Neural progenitor cell (in vitro differentiated cells): ENCODE data around the gene SLC25A13. TPM values are rescaled to one million over a fixed set of nuclear protein-coding genes. Genes with fewer than 3 reads are reported as not detected.

Source experiments
- DNase-seq: peaks from one replicate; pipeline ENCODE4 v3.0.0-alpha.2; 2016; ENCODE audit warnings: low spot score
- H2AFZ ChIP-seq: fragments of 200-600 bp; sonication (generic); replicated peaks from 2 replicates; pipeline ENCODE4 v1.6.1; 2016; ENCODE audit warnings: antibody characterized with exemption
- H3F3A ChIP-seq: fragments of 200-600 bp; sonication (generic); 2 replicates; pipeline ENCODE4 v1.6.1; 2016; ENCODE audit warnings: antibody characterized with exemption, low read depth
- H3K27ac ChIP-seq: fragments of 200-600 bp; sonication (generic); 2 replicates; pipeline ENCODE4 v1.5.1; 2016; ENCODE audit warnings: mild to moderate bottlenecking
- H3K27me3 ChIP-seq: fragments of 200-600 bp; sonication (generic); 2 replicates; pipeline ENCODE4 v1.6.1; 2016; ENCODE audit warnings: mild to moderate bottlenecking, moderate library complexity
- H3K36me3 ChIP-seq: fragments of 200-600 bp; sonication (generic); 2 replicates; pipeline ENCODE4 v1.5.1; 2016
- H3K4me1 ChIP-seq: fragments of 200-600 bp; sonication (generic); 2 replicates; pipeline ENCODE4 v1.6.1; 2016; ENCODE audit warnings: mixed run types
- H3K4me2 ChIP-seq: fragments of 200-600 bp; sonication (generic); 2 replicates; pipeline ENCODE4 v1.6.1; 2016
- H3K4me3 ChIP-seq: fragments of 200-600 bp; sonication (generic); 2 replicates; pipeline ENCODE4 v1.5.1; 2016
- H3K79me2 ChIP-seq: fragments of 200-600 bp; sonication (generic); 2 replicates; pipeline ENCODE4 v1.6.1; 2016; ENCODE audit warnings: low read depth
- H3K9ac ChIP-seq: fragments of 200-600 bp; sonication (generic); 2 replicates; pipeline ENCODE4 v1.6.1; 2016
- H3K9me3 ChIP-seq: fragments of 200-600 bp; sonication (generic); 2 replicates; pipeline ENCODE4 v1.5.1; 2016; ENCODE audit warnings: low read depth
- H4K20me1 ChIP-seq: fragments of 200-600 bp; sonication (generic); 2 replicates; pipeline ENCODE4 v1.6.1; 2016; ENCODE audit warnings: low read depth
- H3K27ac Mint-ChIP-seq: 3 replicates; pipeline ENCODE4 v1.8.0; 2021; ENCODE audit warnings: mixed read lengths
- H3K27me3 Mint-ChIP-seq: 2 replicates; pipeline ENCODE4 v1.8.0; 2022; ENCODE audit warnings: low read depth, mild to moderate bottlenecking, inconsistent platforms, moderate library complexity, mixed read lengths; ENCODE audit not compliant: insufficient read depth
- H3K36me3 Mint-ChIP-seq: 3 replicates; pipeline ENCODE4 v1.8.0; 2021; ENCODE audit warnings: mixed read lengths
- H3K4me1 Mint-ChIP-seq: 3 replicates; pipeline ENCODE4 v1.8.0; 2021; ENCODE audit warnings: mixed read lengths
- H3K4me3 Mint-ChIP-seq: 3 replicates; pipeline ENCODE4 v1.8.0; 2021; ENCODE audit warnings: mild to moderate bottlenecking, moderate library complexity, mixed read lengths
- H3K9me3 Mint-ChIP-seq: 3 replicates; pipeline ENCODE4 v1.8.0; 2020; ENCODE audit warnings: mixed read lengths
- EZH2 ChIP-seq: fragments of 200-600 bp; sonication (generic); IDR thresholded peaks from 2 replicates; pipeline ENCODE4 v1.6.1; 2017; ENCODE audit warnings: antibody characterized with exemption, mild to moderate bottlenecking, moderate library complexity
- EZH2phosphoT487 ChIP-seq: fragments of 200-600 bp; sonication (generic); IDR thresholded peaks from 2 replicates; pipeline ENCODE4 v1.6.1; 2017; ENCODE audit warnings: antibody characterized with exemption
- total RNA-seq: library from RNA; depleted of rRNA; stranded (reverse); fragments of >200 nt; gene quantifications from 2 replicates; pipeline ENCODE4 v1.2.3, GENCODE V29; 2015; ENCODE audit warnings: low replicate concordance
- TF ChIP-seq, protein P1 (sequence below): fragments of 200-600 bp; sonication (generic); IDR thresholded peaks from 2 replicates; pipeline ENCODE4 v1.5.1; 2017; ENCODE audit warnings: antibody characterized with exemption, mild to moderate bottlenecking

SLC25A13 gene
- total RNA-seq, 1 donor from 2014 or later: 83.3 TPM

GRCh38 chr7:96315125-96315512 is 6.8 kb downstream of the SLC25A13 start:
- Histone ChIP-seq H3K9me3 (no peaks in the 10 kb centered on the region), H3K4me3 (no peak overlapping the region), H3F3A (no peaks in the 10 kb centered on the region), H4K20me1 (peaks cover 14% of the 10 kb centered on the region), H3K36me3 (no peaks in the 10 kb centered on the region), H2AFZ (no peak overlapping the region), H3K4me2 (no peak overlapping the region), H3K27me3 (no peaks in the 10 kb centered on the region), H3K79me2 (peaks cover 100% of the 10 kb centered on the region), H3K9ac (no peak overlapping the region), H3K27ac (no peak overlapping the region), H3K4me1 (peaks cover 25% of the 10 kb centered on the region)
- Mint-ChIP-seq H3K9me3 (peaks cover 8% of the 10 kb centered on the region), H3K27me3 (no peaks in the 10 kb centered on the region), H3K36me3 (peaks cover 30% of the 10 kb centered on the region), H3K27ac (no peak overlapping the region), H3K4me1 (peaks cover 18% of the 10 kb centered on the region), H3K4me3 (no peak overlapping the region)
- no peak for DNase-seq
- TF ChIP-seq, protein P1, sequence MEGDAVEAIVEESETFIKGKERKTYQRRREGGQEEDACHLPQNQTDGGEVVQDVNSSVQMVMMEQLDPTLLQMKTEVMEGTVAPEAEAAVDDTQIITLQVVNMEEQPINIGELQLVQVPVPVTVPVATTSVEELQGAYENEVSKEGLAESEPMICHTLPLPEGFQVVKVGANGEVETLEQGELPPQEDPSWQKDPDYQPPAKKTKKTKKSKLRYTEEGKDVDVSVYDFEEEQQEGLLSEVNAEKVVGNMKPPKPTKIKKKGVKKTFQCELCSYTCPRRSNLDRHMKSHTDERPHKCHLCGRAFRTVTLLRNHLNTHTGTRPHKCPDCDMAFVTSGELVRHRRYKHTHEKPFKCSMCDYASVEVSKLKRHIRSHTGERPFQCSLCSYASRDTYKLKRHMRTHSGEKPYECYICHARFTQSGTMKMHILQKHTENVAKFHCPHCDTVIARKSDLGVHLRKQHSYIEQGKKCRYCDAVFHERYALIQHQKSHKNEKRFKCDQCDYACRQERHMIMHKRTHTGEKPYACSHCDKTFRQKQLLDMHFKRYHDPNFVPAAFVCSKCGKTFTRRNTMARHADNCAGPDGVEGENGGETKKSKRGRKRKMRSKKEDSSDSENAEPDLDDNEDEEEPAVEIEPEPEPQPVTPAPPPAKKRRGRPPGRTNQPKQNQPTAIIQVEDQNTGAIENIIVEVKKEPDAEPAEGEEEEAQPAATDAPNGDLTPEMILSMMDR: no peak
- TF ChIP-seq EZH2phosphoT487 (no peak), EZH2 (no peak)

DNA sequence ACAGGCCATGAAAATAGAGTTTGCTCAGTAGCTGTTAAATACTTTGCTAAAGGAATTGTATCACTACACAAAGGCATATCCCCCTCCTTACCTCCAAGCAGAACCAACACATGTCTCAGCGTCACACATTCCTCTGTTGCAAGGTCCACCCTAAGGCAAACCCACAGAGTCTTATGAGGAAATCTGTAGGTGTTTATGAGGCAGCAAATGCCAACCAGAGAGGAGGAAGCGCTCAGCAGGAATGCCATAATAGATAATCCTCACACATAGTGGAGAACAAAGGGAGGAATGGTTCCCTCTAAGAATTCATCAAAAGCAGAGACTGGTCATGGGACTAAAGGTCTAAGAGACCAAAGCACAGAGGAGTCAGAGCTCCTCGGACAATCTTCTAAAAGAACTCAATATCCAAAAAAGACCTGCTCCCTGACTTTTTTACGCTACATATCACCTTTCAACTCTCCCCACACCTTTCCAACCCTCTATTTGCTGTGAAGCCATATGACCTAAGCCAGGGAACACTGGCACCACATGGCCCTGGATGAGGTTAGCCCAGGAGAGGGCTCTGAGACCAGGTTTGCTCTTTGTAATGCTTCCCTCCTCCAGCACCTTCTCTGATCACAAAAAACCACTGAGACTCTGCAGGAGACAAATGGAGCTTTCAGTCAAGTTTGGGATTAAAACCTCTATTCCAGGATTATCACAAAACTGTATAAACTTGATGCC is 7.3 kb downstream of the SLC25A13 start:
- Histone ChIP-seq H3K79me2 (peaks cover 100% of the 10 kb centered on the region), H3K27ac (no peak overlapping the region), H3K9ac (no peak overlapping the region), H4K20me1 (peaks cover 14% of the 10 kb centered on the region), H3K4me1 (peaks cover 26% of the 10 kb centered on the region), H3K9me3 (no peaks in the 10 kb centered on the region), H3K4me2 (peak overlapping the region; percentile 9), H3K4me3 (no peak overlapping the region), H3K36me3 (no peaks in the 10 kb centered on the region), H3F3A (no peaks in the 10 kb centered on the region), H2AFZ (no peak overlapping the region), H3K27me3 (no peaks in the 10 kb centered on the region)
- TF ChIP-seq, protein P1: no peak
- TF ChIP-seq EZH2 (no peak), EZH2phosphoT487 (no peak)
- H3K36me3 Mint-ChIP-seq: peaks cover 32% of the 10 kb centered on the region
- peaks cover 8% of the 10 kb centered on the region for H3K9me3 Mint-ChIP-seq
- peak; percentile 19 for DNase-seq
- H3K4me3 Mint-ChIP-seq: no peak overlapping the region
- peaks cover 20% of the 10 kb centered on the region for H3K4me1 Mint-ChIP-seq
- H3K27ac Mint-ChIP-seq: no peak overlapping the region
- H3K27me3 Mint-ChIP-seq: no peaks in the 10 kb centered on the region

- Mint-ChIP-seq H3K27me3 (no peaks in the 10 kb centered on the region), H3K27ac (no peak overlapping the region), H3K9me3 (peaks cover 8% of the 10 kb centered on the region), H3K4me3 (no peak overlapping the region), H3K4me1 (peaks cover 26% of the 10 kb centered on the region), H3K36me3 (peaks cover 35% of the 10 kb centered on the region)
- Histone ChIP-seq H3K79me2 (peaks cover 99% of the 10 kb centered on the region), H3K4me1 (peaks cover 26% of the 10 kb centered on the region), H4K20me1 (peaks cover 18% of the 10 kb centered on the region), H3K9ac (no peak overlapping the region), H3K9me3 (no peaks in the 10 kb centered on the region), H3F3A (no peaks in the 10 kb centered on the region), H2AFZ (no peak overlapping the region), H3K4me3 (no peak overlapping the region), H3K27ac (no peak overlapping the region), H3K27me3 (no peaks in the 10 kb centered on the region), H3K4me2 (no peak overlapping the region), H3K36me3 (no peaks in the 10 kb centered on the region)
- DNase-seq: no peak
- TF ChIP-seq EZH2phosphoT487 (no peak), EZH2 (no peak)
- TF ChIP-seq, protein P1: no peak
Observed at GRCh38 chr7:96313940-96314339, 8.0 kb downstream of the SLC25A13 start.
